HCT116 (cell line): Measurements from ENCODE around the gene RNF152.

ENCODE experiments used
- EZH2 ChIP-seq: fragments of 200-600 bp; sonication (generic); IDR thresholded peaks from 2 replicates; pipeline ENCODE4 v1.6.1; 2017; ENCODE audit warnings: antibody characterized with exemption, mixed run types
- POLR2A ChIP-seq: IDR thresholded peaks from 2 replicates; pipeline ENCODE4 v1.7.0; 2011; ENCODE audit warnings: borderline replicate concordance; ENCODE audit not compliant: insufficient read depth, insufficient read length; ENCODE audit errors: extremely low read depth
- TF ChIP-seq, protein P1 (sequence below), 3 experiments: fragments of 200-600 bp in 1 of 3; sonication (generic) in 1 of 3; IDR thresholded peaks in 2 of 3; conservative IDR thresholded peaks in 1 of 3; 2 replicates each; pipeline ENCODE4 v1.5.1; 2012 to 2017; ENCODE audit warnings: low read depth in 2 of 3, low read length in 2 of 3, antibody characterized with exemption in 1 of 3, borderline replicate concordance in 1 of 3, control low read depth in 1 of 3, mild to moderate bottlenecking in 1 of 3, mixed read lengths in 1 of 3, mixed run types in 1 of 3, moderate library complexity in 1 of 3; ENCODE audit not compliant: insufficient read depth in 1 of 3
- TF ChIP-seq, protein P2 (sequence below): IDR thresholded peaks from 2 replicates; pipeline ENCODE4 v1.6.1; 2012

DNA sequence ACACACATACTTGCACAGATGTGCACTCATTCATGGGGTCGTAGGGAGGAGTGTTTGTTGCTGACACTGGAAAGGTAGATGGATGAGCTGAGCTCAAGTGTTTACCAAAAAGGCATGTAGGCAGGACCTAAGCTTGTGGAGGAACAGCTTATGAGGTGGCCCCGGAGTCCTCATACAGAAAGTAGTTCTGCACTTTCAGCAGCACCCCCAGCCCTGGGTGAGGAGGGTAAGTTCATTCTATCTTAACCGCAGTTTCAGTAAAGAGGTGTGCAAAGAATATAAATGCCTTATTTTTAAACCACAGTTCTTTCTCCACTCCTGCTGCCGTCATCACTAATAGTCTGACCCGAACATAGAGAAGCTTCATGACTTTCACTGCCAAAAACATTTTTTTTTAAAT, 31.7 kb upstream of the RNF152 start:
- TF ChIP-seq, protein P1, sequence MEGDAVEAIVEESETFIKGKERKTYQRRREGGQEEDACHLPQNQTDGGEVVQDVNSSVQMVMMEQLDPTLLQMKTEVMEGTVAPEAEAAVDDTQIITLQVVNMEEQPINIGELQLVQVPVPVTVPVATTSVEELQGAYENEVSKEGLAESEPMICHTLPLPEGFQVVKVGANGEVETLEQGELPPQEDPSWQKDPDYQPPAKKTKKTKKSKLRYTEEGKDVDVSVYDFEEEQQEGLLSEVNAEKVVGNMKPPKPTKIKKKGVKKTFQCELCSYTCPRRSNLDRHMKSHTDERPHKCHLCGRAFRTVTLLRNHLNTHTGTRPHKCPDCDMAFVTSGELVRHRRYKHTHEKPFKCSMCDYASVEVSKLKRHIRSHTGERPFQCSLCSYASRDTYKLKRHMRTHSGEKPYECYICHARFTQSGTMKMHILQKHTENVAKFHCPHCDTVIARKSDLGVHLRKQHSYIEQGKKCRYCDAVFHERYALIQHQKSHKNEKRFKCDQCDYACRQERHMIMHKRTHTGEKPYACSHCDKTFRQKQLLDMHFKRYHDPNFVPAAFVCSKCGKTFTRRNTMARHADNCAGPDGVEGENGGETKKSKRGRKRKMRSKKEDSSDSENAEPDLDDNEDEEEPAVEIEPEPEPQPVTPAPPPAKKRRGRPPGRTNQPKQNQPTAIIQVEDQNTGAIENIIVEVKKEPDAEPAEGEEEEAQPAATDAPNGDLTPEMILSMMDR (IDR thresholded peaks at IDR 0.05 in 2 of 3, conservative IDR thresholded peaks at IDR 0.05 in 1 of 3; ENCODE audit: borderline replicate concordance in 1 of 3, insufficient read depth in 1 of 3, low read depth in 2 of 3, low read length in 2 of 3): no peak
- TF ChIP-seq, protein P2, sequence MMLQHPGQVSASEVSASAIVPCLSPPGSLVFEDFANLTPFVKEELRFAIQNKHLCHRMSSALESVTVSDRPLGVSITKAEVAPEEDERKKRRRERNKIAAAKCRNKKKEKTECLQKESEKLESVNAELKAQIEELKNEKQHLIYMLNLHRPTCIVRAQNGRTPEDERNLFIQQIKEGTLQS: no peak
- TF ChIP-seq POLR2A (no peak), EZH2 (no peak)
